C4-2B (cell line): ENCODE data around the gene JPT2.

Experiments used
- ZFX ChIP-seq: fragments of 450-650 bp; IDR thresholded peaks from 2 replicates; pipeline ENCODE4 v1.6.1; 2017
- TF ChIP-seq, protein P1 (sequence below): fragments of 450-650 bp; conservative IDR thresholded peaks from 2 replicates; pipeline ENCODE4 v1.5.1; 2017; ENCODE audit warnings: mild to moderate bottlenecking

DNA sequence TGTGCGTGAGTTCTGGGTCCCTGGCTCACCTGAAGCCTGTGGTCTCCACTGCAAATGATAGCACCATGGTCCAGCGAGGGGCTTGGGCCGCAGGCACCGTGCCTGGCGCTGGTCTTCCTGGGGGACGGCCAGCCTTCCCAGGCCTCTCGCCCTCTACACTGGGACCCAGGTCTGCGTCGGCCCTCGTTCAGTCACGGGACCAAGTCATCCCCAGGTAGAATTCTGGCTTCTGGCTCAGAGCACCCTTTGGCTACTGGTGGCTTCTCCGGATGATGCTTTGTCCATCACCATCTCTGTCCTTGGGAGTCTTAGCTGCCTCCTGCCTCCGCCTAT, 45.5 kb upstream of the JPT2 start:
- TF ChIP-seq, protein P1, sequence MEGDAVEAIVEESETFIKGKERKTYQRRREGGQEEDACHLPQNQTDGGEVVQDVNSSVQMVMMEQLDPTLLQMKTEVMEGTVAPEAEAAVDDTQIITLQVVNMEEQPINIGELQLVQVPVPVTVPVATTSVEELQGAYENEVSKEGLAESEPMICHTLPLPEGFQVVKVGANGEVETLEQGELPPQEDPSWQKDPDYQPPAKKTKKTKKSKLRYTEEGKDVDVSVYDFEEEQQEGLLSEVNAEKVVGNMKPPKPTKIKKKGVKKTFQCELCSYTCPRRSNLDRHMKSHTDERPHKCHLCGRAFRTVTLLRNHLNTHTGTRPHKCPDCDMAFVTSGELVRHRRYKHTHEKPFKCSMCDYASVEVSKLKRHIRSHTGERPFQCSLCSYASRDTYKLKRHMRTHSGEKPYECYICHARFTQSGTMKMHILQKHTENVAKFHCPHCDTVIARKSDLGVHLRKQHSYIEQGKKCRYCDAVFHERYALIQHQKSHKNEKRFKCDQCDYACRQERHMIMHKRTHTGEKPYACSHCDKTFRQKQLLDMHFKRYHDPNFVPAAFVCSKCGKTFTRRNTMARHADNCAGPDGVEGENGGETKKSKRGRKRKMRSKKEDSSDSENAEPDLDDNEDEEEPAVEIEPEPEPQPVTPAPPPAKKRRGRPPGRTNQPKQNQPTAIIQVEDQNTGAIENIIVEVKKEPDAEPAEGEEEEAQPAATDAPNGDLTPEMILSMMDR, result no peak
- no peak for TF ChIP-seq ZFX
